Cardiac fibroblast (primary cell): ENCODE results near the gene KSR1.
A peak's percentile ranks its signal among the peaks of the same experiment; 100 is the strongest.

Source experiments
- DNase-seq, 2 donors: peaks; one replicate each; pipeline versions ENCODE4 v3.0.0 to v3.0.0-alpha.2; 2010; ENCODE audit warnings: low read depth in 2 of 2
- H3K4me3 ChIP-seq, 2 donors: replicated peaks in 1 of 2; 1 replicate in 1 of 2; 2 replicates in 1 of 2; pipeline ENCODE4 v1.5.1; 2011; ENCODE audit warnings: low read depth in 2 of 2, low read length in 2 of 2, mild to moderate bottlenecking in 2 of 2, moderate library complexity in 1 of 2
- TF ChIP-seq, protein P1 (sequence below): IDR thresholded peaks from one replicate; pipeline ENCODE4 v1.5.1; 2011; ENCODE audit warnings: low read depth, mild to moderate bottlenecking, low read length, inconsistent platforms

Gene KSR1

DNA sequence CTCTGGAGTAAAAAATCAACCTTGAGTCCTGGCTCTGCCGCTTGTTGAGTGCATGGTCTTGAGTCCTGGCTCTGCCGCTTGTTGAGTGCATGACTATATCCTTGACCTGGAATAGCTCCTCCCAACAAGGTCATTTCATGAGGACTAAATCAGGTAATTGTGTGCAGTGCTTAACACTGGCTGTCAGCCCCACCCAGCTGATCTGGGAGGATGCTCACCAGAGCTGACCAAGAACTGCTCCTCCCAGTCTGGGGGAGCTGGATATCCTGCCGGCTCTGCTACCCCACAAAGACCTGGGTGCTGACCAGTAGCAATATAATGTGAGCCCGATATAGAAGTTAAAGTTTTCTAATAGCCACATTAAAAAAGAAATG, 154.0 kb downstream of the KSR1 start:
- H3K4me3 ChIP-seq: no peak overlapping the region
- DNase-seq: no peak
- TF ChIP-seq, protein P1, sequence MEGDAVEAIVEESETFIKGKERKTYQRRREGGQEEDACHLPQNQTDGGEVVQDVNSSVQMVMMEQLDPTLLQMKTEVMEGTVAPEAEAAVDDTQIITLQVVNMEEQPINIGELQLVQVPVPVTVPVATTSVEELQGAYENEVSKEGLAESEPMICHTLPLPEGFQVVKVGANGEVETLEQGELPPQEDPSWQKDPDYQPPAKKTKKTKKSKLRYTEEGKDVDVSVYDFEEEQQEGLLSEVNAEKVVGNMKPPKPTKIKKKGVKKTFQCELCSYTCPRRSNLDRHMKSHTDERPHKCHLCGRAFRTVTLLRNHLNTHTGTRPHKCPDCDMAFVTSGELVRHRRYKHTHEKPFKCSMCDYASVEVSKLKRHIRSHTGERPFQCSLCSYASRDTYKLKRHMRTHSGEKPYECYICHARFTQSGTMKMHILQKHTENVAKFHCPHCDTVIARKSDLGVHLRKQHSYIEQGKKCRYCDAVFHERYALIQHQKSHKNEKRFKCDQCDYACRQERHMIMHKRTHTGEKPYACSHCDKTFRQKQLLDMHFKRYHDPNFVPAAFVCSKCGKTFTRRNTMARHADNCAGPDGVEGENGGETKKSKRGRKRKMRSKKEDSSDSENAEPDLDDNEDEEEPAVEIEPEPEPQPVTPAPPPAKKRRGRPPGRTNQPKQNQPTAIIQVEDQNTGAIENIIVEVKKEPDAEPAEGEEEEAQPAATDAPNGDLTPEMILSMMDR: no peak

DNA sequence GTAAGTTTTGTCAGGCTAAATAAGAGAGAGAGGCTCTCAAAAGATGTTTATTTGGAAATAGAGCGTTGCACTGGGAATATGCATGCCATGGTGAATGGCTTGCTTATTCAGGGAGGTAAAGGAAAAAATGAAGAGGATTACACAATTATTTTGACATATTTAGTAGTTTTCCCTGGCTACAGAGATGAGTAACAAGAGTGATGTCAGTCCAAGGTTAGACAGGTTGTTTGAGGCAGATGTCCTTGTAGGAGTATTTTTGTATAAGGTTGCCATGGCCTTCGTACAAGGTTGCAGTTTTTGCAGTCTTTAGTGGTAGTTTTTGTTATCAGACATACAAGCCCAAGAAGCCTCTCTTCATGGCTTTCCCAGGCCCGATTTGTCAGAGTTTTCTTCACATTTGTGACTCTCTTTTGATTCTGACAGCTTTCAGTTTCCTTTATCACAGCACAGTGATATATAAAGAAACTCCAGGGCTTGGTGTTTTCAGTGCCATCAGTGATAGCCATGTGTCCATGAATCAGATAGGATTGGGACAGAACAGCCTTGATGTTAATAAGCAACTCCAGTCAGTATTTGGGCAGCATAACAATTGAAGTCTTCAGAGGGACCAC, 156.0 kb downstream of the KSR1 start:
- TF ChIP-seq, protein P1: no peak

DNA sequence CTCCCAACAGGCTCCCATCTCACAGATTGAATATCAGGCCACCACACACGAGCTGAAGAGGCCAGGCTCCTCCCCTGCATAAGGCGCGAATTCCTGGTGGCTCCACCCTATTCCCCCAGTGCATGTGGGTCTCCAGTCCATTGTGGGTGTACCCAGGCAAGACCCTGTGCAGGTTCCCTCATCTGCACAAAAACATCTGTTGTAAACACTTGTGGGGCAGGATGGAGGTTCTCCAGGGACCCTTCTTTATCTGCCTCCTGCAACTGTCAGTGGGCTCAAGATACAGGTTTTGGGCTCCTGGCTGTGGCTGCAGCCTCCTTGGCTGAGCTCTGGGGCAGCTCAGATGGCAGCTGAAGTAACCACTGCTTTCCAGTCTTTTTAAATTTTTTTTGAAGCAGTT, 157.2 kb downstream of the KSR1 start:
- TF ChIP-seq, protein P1: no peak
- no peak overlapping the region for H3K4me3 ChIP-seq
- DNase-seq: no peak

More for the DNA sequence above, 156.0 kb downstream of the KSR1 start:
- no peak overlapping the region for H3K4me3 ChIP-seq
- DNase-seq: peak in 1 of 2 donors; percentile 20

DNA sequence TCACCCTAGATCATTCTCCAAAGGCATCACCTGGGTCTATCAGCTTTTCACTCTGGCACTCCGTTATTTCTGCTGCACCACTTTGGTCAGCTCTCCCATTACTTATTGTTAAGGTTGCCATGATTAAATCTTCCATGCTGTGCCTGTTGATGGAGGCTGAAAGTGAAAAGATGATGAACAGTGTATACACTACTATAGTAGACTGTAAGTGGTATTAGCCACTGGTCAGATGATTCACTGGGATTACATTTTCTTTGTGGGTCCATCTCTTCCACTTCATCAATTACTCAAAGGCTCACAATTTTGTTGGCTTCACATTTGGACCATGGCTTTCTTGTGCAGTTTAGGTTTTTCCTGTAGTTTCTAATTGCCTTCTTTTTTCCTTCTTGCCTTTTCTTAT, 158.9 kb downstream of the KSR1 start:
- TF ChIP-seq, protein P1: no peak
- no peak for DNase-seq
- H3K4me3 ChIP-seq: no peak overlapping the region

DNA sequence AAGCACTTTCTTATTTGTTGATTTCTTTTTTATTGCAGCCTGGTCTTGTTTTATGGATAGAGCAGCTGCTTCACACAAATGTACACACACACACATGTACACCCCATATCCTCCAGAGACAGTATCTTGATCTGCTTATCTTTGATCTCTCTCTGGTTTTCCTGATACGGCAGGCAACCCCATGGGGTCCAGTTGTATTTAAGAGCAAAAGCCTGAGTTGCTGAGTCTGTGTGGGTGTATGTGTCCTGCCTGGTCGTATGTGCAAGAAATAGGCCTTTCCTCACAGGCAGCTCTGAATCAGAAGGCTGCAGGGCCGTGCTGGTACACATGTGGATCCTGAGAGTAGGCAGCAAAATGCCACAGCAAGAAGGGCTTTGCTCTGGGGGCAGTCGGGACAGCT, 160.2 kb downstream of the KSR1 start:
- H3K4me3 ChIP-seq: no peak overlapping the region
- no peak for DNase-seq
- TF ChIP-seq, protein P1: no peak

DNA sequence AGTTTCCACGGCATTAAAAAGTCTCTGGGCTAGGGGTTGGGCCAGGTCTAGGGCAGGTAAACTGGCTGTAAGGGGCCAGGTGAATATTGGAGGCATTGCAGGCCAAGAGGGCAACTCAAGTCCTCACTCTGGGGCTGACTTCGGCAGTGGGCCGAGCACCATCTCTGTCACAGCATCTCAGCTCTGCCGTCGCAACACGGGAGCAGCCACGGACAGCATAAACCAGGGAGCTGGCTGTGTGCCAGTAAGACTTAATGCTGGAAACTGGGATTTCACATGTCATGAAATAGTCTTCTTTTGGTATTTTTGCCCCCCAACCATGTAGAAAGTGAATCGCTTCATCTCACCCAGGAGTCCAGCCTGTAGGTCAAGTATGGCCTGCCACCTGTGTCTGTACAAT, 162.2 kb downstream of the KSR1 start:
- no peak overlapping the region for H3K4me3 ChIP-seq
- TF ChIP-seq, protein P1: no peak
- DNase-seq: no peak

DNA sequence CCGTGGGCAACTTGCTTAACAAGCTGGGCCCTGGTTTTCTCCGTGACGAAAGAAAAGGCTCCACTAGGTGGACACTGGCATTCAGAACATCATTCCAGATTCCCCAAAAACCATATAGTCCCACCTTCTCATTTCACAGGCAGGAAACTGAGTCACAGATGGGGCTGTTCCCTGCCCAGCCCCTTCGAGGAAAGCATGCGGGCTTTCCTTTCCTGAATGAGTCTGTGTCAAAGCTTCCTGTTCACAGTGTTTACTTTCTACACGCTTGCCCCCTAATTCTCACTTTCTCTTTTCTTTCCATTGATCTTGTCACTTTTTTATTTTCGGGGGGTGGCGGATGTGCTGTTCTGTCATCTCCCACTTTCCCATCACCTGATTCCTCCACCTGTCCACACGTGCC, 164.5 kb downstream of the KSR1 start:
- TF ChIP-seq, protein P1: no peak
- no peak overlapping the region for H3K4me3 ChIP-seq
- DNase-seq: no peak
